ENCODE results near the gene ZBTB26. TPM values are rescaled to one million over a fixed set of nuclear protein-coding genes. Genes with fewer than 3 reads are reported as not detected.

ZBTB26 gene
- total and polyA plus RNA-seq, 2 donors (not counting 1 experiment from before 2014, with no cell fraction given) = 4.7 to 16.4 TPM

DNA sequence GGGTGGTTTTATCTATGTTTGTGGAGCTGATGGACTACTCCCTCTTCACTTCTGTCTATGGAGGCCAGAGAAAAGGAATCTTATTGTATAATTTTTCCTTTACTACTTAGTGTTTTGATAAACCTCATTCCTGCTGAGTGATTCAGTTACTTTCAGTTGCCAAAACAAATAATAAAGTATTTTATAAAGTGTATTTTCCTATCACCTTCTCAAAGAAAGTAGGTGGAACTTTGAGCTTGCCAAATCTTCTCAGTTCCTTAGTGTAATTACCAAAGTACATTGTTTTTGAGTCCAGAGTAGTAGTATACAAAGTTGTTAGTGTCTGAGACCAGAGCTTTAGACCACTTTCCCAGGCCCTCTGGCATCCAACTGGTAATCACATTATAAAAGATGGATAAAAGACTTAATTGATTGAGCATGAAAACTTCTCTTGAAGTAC, 23.0 kb upstream of the ZBTB26 start:
- H3K27me3 ChIP-seq (replicated peaks in 1 of 4; ENCODE audit: control extremely low read depth in 1 of 4, control insufficient read depth in 3 of 4, insufficient read depth in 4 of 4, low read length in 3 of 4) = no peaks in the 10 kb centered on the region
- H3K4me2 ChIP-seq (replicated peaks; ENCODE audit: low read depth, low read length, poor library complexity, severe bottlenecking) = no peak overlapping the region
- no peak for TF ChIP-seq CTCF (IDR thresholded peaks at IDR 0.05)
- no peaks in the 10 kb centered on the region for H3K9me3 ChIP-seq (ENCODE audit: control extremely low read depth in 1 of 3, control insufficient read depth in 2 of 3, insufficient read depth in 1 of 3, low read length in 2 of 3)
- H2AFZ ChIP-seq (ENCODE audit: insufficient read depth, low read depth, low read length, poor library complexity, severe bottlenecking) = no peak overlapping the region
- H3K79me2 ChIP-seq (ENCODE audit: control insufficient read depth, insufficient read depth, low read length) = peaks cover 74% of the 10 kb centered on the region
- H4K20me1 ChIP-seq (ENCODE audit: control insufficient read depth, insufficient read depth, low read length, poor library complexity, severe bottlenecking) = peaks cover 27% of the 10 kb centered on the region
- H3K4me1 Mint-ChIP-seq = peaks cover 23% of the 10 kb centered on the region
- intact Hi-C loops (cut with micrococcal nuclease) = no loop called here
- DNase-seq (no peak), ATAC-seq (ENCODE audit: low read depth) (no peak)
- no peak overlapping the region for H3K27ac ChIP-seq (ENCODE audit: low read length in 2 of 2)
- peaks cover 0 to 9% of the 10 kb centered on the region in 2 experiments for H3K36me3 ChIP-seq (replicated peaks in 1 of 2; ENCODE audit: control extremely low read depth in 1 of 2, control insufficient read depth in 1 of 2, extremely low read depth in 1 of 2, insufficient read depth in 2 of 2, low read length in 1 of 2)
- no peak overlapping the region for H3K4me3 ChIP-seq (ENCODE audit: control extremely low read depth in 1 of 5, extremely low read depth in 1 of 5, insufficient read depth in 1 of 5, low read depth in 2 of 5, low read length in 4 of 5)
- H3K27ac Mint-ChIP-seq = no peak overlapping the region
- no peak overlapping the region for H3K4me3 Mint-ChIP-seq
- H3K27me3 Mint-ChIP-seq = no peaks in the 10 kb centered on the region
- no peaks in the 10 kb centered on the region for H3K9me3 Mint-ChIP-seq (ENCODE audit: insufficient read depth)
- ChIA-PET CTCF (no interaction called here), POLR2A (no interaction called here)
- H3K9ac ChIP-seq (ENCODE audit: low read length) = no peak overlapping the region
- no peaks in the 10 kb centered on the region for H3K4me1 ChIP-seq (ENCODE audit: control insufficient read depth in 2 of 2, insufficient read depth in 2 of 2, low read length in 2 of 2)

DNA sequence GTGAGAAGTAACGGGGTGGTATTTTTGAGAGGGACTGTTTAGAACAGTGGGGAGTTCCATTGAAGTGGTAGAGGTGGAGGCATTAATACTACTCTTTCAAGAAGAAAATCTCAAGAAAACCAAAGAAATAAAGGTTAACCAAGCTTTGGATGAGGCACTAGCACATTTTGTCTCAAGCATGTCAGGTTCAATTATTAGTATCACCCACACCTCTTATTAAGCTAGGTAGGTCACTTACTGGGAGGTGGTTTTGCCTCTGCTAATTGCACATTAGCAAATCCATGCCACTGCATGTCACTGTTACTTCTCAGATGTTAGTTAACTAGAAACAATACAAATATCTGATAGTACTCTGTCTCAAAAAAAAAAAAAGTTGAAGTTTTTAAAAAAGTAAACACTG, 19.7 kb upstream of the ZBTB26 start:
- no peak overlapping the region for H3K4me3 ChIP-seq (ENCODE audit: control extremely low read depth in 1 of 5, extremely low read depth in 1 of 5, insufficient read depth in 1 of 5, low read depth in 2 of 5, low read length in 4 of 5)
- H3K36me3 ChIP-seq (replicated peaks in 1 of 2; ENCODE audit: control extremely low read depth in 1 of 2, control insufficient read depth in 1 of 2, extremely low read depth in 1 of 2, insufficient read depth in 2 of 2, low read length in 1 of 2) = no peaks in the 10 kb centered on the region
- ChIA-PET POLR2A (no interaction called here), CTCF (no interaction called here)
- no peaks in the 10 kb centered on the region for H3K27me3 Mint-ChIP-seq
- no peak overlapping the region for H2AFZ ChIP-seq (ENCODE audit: insufficient read depth, low read depth, low read length, poor library complexity, severe bottlenecking)
- H3K4me2 ChIP-seq (replicated peaks; ENCODE audit: low read depth, low read length, poor library complexity, severe bottlenecking) = no peak overlapping the region
- H3K9ac ChIP-seq (ENCODE audit: low read length) = no peak overlapping the region
- ATAC-seq (ENCODE audit: low read depth) (no peak), DNase-seq (no peak)
- peaks cover 34% of the 10 kb centered on the region for H3K4me1 Mint-ChIP-seq
- H3K27ac ChIP-seq (ENCODE audit: low read length in 2 of 2) = no peak overlapping the region
- TF ChIP-seq CTCF (IDR thresholded peaks at IDR 0.05) = no peak
- TF ChIP-seq EZH2 (IDR thresholded peaks at IDR 0.05; ENCODE audit: borderline replicate concordance, insufficient read depth, low read depth, low read length, poor library complexity, severe bottlenecking) = no peak
- no CpG with 5 or more reads among the region's 1 CpG for WGBS (ENCODE audit: insufficient coverage)
- H3K9me3 ChIP-seq (ENCODE audit: control extremely low read depth in 1 of 3, control insufficient read depth in 2 of 3, insufficient read depth in 1 of 3, low read length in 2 of 3) = no peaks in the 10 kb centered on the region
- no peak overlapping the region for H3K27ac Mint-ChIP-seq
- H3K4me3 Mint-ChIP-seq = no peak overlapping the region
- no peaks in the 10 kb centered on the region for H3K9me3 Mint-ChIP-seq (ENCODE audit: insufficient read depth)
- H3K27me3 ChIP-seq (replicated peaks in 1 of 4; ENCODE audit: control extremely low read depth in 1 of 4, control insufficient read depth in 3 of 4, insufficient read depth in 4 of 4, low read length in 3 of 4) = no peaks in the 10 kb centered on the region
- intact Hi-C loops (cut with micrococcal nuclease) = no loop called here
- no peaks in the 10 kb centered on the region for H3K4me1 ChIP-seq (ENCODE audit: control insufficient read depth in 2 of 2, insufficient read depth in 2 of 2, low read length in 2 of 2)
- peaks cover 51% of the 10 kb centered on the region for H4K20me1 ChIP-seq (ENCODE audit: control insufficient read depth, insufficient read depth, low read length, poor library complexity, severe bottlenecking)
- H3K79me2 ChIP-seq (ENCODE audit: control insufficient read depth, insufficient read depth, low read length) = peaks cover 96% of the 10 kb centered on the region
